Activated gamma-delta T cell (primary cell): ENCODE measurements around the gene KNSTRN.

Source experiments
- DNase-seq: peaks from one replicate; lab custom pipeline; 2025; lab: John Stamatoyannopoulos, UW

Gene KNSTRN

DNA sequence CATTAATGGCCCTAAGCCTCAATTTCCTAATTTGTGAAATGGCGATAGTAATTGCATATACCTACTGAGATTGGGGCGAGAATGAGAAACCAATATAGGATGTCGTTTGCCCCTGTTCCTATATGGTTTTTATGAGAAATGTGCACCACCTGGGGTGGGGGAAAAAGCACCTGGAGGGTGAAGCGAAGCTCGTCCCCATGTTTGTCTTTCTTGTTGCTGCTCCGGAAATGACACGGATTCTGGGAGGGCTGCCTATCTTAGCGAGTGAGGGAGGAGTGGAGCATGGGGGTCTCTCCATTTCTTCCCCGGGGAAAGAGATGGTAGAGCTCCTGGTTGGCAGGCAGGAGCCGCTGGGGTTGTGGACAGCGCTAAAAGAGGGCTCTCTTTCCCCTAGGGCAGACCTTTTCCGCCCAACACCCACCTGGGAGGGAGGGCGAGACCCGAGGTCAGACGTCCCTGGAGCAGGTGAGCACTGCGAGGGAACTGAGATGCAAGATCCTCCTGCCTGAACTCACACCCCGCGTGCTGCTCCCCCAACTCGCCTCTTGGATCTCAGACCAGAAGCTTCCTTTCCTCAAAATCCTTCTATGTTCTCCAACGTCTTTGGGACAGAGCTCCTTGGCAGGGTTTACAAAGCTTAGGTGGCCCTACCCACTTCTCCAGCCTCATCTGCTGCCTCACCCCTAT, 52.6 kb downstream of the KNSTRN start:
- DNase-seq = no peak

DNA sequence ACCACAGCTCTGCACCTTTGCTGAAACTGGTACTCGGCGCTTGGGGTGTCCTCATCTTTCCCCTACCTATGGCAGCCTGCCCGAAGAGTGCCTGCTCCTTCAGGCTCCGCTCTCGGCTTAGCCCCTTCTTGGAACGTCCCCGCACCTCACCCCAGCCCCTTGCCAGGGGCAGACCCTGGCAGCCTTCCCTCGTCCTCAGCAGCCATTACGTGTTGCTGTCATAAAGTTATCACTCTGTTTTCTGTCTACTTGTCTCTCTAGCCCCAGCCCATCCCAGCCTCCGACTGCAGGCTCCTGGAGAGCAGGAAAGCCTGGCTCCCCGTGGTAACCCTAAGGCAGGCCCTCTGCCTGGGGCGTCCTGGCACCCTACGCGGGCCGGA, 53.2 kb downstream of the KNSTRN start:
- DNase-seq = no peak

DNA sequence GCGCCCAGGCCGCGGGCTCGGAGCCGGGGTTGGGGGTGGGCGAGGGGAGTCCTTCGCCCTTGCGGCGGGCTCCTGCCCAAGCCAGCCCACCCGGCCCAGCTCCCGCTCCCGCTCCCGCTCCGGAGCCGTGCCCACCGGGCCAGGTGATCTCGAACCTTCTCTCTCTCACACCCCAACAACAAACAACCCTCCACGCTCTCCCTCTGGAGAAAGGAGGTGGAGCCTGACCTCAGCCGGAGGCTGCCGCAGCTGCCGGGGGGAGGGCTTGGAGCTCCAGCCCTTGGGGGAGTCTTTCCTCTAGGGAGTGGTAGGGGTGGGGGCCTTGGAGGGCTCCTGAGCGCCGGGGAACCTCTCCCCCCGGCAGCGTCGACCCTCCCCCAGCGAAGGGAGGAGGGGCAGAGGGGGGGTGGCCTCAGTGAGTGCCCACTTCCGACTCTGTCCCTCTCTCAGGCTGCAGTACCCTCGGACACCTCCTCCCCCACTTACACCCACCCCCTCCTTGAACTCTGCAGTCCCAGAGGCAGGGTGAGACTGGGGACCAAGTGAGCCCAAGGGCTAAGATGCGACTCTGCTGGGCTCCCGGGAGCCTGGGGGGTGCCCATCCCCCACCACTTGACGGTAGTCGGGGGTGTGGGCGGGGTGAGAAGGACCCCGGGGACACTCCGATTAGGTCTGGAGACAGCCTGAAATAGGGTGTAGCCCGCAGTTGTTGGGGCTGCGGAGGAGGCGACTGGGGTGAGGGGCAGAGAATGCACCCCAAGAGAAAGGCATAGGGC, 53.8 kb downstream of the KNSTRN start:
- DNase-seq = no peak

DNA sequence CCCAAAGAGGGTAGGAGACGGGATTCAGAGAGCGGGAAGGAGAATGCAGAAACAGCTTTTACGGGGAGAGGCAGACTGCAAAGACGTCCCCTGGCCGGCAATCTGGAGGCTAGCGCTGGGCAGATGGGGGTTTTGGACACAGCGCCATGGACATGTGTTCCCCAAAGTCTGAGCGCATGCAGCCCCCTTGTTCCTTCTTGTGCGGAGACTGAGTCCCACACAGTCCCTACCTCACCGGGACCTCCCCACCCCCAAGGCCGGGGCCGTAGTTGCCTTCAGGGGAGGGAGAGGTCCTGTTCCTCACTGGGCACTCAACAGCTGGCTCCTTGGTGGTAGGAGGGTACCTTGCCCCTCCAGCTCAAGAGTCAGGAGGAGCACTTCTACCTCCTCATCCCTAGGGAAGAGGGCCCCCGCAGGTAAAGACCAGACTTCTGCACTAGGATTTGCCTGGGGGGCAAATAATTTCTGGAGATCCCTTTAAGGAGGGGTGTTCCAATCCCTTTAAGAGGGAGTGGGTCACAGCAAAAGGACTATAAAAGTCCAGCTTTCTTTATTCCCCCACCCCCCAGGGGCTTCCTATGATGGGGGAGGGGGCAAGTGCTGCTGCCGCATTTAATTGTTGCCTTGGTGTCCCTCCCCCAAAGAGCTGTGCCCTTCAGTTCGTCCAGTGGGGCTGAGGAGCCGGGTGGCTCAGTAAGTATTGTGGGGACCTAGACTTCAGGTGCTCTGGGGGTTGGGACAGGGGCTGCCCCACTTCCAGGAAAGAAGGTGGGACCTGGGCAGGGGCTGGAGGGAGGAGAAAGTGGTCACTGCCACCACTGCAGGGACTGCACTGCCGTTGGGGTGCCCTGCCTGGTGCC, 54.6 kb downstream of the KNSTRN start:
- no peak for DNase-seq

DNA sequence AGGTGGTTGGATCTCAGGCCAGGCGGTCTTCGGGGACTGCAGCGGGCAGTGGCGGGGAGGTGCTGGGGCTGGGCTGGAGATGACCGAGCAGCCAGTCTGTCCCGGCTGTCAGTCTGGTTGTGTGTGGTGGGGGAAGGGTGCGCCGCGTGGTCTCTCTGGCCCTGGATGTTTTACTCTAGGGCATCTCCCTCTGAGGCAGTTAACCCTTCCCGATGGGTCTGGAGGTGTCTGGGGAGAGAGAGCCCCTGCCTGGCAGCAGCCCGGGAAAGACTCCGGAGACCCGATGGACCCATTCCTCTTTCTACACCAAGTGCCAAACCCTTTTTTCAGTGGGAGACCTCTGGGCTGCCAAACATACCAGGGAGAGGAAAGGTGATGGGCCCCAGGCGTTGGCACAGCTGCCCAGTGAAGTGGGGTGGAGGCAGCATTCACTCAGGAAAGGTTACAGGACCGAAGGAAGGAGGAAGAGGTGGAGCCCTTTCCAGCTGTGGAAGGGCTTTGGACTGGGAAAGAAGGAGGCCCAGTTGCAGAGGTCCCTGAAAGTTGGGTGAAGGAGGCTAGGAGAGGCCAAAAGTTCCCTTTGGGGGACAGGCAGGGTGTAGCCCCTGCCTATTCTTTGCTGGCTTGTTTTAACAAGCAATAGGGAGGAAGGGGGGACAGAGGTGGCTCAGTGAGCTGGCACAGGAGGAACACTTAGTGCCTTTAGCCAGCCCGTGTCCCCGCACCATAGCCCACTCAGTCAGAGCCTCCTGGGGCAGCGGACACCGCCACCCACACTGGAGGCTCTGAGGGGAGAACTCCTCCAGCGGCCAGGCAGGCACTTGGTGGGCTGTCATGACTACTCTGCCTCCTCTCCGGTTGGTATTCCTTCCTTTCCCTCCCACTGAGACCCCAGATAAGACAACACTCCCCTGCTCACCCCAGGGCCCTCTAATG, 55.5 kb downstream of the KNSTRN start:
- DNase-seq = no peak

DNA sequence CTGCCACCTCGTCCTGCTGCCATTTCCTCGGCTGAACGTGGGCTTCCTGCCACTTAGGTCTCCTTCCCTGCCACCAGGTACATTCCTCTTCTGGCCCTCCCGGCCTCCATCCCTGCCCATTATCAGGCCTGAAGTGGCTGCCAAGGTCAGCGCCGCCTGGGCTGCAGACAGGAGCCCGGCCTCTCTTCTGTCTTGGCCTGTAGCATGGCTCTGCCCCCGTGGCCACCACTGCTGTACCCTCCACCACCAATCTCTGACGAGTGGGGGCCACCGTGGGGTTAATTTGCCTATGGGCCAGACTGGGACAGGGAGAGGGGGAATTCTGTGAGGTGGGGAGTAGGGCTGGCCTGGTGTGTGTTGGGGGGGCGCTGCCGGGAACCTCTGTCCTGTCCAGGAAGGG, 56.2 kb downstream of the KNSTRN start:
- DNase-seq = no peak

DNA sequence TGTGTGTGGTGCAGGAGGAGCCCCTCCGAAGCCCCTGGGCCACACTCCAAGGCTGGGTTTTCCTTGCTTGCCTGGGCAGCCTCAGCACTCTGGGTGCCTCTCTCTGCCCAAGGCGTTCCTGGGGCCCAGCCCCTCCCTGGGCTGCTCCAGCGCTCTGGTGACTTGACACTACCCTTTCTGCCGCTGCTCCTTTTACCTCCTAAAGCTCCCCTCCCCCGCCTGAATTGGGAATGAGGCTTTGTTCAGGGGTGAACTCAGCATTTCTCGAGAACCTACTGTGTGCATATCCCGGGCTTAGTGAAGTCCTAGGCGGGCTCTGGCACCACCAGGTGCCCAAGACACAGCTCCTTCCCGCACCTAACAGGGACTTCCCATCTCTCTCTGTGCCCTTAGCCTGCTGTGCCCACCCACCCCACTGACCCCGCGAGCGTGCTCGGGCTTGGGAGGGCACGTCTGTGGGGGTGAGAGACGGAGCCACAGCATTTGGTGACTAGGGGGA, 57.0 kb downstream of the KNSTRN start:
- no peak for DNase-seq

DNA sequence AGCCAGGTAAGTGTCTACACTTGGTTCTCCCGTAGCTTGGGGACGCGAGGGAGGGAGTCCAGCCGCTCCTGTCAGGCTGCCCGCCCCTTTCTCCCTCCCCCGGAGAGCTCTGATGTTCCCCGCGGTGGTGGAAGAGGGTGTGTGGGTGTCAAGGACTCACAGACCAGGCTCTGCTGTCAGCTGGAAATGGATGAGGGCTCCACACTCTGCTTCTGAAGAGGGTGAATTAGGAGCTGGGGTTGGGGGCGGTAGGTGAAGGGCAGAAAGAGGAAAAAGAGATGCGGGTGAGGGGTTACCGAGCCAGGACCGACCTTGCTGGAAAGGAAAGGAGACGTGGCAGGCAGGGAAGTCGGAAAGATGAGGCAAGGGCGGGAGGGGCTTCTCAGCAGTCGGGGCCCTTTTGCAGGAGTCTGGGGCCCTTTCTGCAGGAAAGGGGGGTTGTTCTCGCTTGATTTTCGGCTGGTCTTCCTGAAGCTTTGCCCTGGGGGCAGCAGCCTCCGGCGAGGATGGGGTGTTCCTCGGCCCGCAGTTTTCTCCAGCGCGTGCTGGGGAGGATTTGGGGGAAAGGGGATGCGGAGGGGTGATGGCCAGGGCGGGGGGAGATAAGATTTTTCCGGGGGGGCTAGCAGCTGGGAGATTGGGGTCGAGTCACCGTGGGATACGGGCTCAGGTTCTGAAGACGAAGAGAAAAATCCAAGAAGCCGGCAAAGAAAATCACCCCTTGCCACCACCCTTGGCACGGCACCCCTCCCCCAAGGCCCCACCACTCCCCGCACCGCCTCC, 57.6 kb downstream of the KNSTRN start:
- no peak for DNase-seq

DNA sequence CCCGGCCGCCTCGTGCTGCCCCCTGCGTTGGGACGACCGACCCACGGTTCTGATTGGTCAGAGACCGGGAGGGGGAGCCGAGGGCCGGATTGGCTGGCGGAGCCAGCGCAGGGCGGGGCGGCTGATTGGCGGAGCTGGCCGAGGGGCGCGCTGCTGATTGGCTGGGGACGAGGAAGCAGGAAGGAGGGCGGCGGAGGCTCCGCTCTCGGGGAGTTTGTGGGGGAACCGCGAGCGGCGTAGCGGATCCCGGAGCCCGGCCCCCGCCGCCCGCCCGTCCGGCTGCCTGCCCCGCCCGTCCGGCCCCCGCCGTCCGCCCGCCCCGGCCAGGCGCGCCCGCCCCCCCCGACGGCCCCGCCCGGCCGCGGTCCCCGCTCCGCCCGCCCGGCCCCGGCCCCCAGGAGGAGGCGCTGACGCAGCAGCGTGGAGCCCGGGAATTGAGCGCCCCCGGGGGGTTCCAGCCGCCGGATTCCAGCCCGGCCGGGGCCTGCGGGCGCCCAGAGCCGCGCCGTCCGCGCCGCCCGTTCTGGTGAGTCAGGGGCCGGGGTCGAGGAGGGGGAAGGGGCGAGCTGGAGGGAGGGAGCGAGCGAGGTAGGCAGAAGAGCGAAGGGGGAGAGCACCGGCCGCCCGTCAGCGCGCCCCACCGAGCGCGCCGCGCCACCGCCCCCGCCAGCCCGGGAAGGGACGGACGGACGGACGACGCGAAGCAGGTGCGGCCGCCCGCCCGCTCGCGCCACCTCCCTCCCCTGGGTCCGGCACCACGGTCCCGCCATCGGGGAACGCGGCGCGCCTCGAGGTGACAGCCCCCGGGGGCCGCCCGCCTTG, 58.4 kb downstream of the KNSTRN start, which contains the start of gene BAHD1:
BAHD1 (plus strand) TSS at position 211 of the 822 bp plus-strand sequence. CDS start 17,512 bp downstream, outside the sequence.
- peak; percentile 91 for DNase-seq

DNA sequence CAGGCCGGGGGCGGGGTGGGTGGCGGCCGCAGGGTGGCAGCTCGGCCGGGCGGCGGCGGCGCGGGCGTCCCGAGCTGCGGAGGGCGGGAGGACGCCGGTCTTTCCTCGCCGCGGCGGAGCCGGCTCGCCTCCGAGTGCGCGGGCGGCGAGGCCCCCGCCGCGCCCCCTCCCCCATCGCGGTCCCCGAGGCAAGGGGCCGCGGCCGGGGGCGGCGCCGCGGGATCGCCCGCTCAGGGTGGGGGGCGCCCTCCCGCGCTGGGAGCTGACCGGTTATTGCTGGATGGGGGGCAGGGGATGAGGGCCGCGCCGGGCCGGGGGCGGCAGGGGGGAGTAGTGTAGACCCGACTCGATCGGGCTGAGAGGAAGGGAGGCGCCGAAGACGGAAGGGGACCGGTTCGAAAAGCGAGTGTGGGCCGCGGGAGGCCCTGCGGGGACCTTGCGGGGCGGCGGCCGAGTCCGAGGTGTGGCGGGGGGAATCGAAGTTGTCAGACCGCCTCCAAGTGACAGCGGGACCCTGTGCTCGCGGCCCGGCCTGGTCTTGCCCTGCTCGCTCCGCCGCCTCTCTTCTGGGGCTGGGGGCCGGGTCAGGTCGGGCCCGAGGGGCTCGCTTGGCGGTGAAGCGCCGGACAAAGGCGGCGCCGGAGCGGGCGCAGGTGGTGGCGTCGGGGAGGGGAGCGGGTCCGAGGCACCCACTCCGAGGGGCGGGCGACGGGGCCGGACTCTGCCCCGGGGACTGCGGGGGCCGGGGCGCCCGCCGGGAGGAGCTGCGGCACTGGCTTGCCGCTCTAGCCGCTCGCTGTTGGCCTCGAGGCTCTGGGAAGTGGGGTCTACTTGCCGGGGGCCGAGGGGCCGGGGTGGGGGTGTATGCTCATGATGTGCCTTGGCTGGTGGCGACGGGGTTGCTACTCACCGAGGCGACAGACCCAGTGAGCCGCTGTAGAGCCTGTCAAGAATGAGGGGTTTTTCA, 59.3 kb downstream of the KNSTRN start:
- peak; percentile 34 for DNase-seq

DNA sequence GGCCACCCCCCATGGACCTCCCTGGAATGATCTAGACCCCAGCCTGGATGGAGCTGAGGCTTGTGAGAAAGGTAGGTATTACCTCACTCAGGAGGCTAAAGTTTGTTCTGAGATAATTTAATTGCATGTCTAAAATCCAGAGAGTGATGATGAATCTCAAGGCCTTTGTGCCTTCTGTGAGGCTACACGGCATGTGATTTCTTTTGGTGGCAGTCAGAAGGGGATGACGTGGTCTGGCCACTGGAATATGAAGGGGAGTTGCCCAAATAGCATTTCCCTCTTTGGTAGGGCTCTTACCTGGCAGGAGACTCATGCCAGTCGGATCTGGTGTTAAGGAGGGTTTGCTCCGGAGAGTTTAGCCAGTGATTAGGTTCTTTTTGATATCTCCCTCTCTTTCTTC, 60.7 kb downstream of the KNSTRN start:
- DNase-seq = no peak

DNA sequence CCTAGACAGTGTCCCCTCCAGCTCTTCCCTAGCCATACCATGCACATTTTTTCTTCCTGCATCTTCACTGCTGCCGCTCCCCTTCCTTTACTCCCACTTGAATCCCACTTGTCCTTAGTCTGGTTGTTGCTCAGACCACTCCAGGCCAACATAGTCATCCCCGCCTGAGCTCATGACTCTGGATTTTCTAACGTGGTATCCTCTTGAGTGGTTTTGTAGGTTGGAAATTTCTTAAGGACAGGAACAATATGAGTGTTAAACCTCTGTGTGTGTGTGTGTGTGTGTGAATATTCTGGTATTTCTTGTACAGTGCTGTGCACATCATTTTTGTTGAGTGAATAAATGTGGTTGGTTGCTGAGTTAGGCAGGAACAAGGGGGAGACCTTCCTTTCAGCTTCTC, 61.3 kb downstream of the KNSTRN start:
- no peak for DNase-seq
